Stomach (tissue), 9 donors: ENCODE data around the gene SEC31B. TPM values are rescaled to one million over a fixed set of nuclear protein-coding genes. Genes with fewer than 3 reads are reported as not detected.

Source experiments
- DNase-seq, 2 donors: peaks; one replicate each; pipeline versions ENCODE4 v3.0.0 to v3.0.0-alpha.2; 2013 to 2019
- H3K27ac ChIP-seq, 5 donors: fragments of 200-600 bp in 4 of 5; sonication (generic) in 4 of 5; one replicate each; pipeline ENCODE4 v1.5.1; 2013 to 2019; ENCODE audit warnings: mild to moderate bottlenecking in 1 of 5, moderate library complexity in 1 of 5
- H3K27me3 ChIP-seq, 3 donors: fragments of 200-600 bp; sonication (generic); one replicate each; pipeline ENCODE4 v1.5.1; 2017 to 2019; ENCODE audit warnings: mixed run types in 1 of 3
- H3K36me3 ChIP-seq, 4 donors: fragments of 200-600 bp; sonication (generic); 1 replicate in 3 of 4; 2 replicates in 1 of 4; pipeline ENCODE4 v1.5.1; 2016 to 2019
- H3K4me1 ChIP-seq, 4 donors: fragments of 200-600 bp; sonication (generic); one replicate each; pipeline ENCODE4 v1.5.1; 2016 to 2019
- H3K4me3 ChIP-seq, 4 donors: fragments of 200-600 bp; sonication (generic) in 3 of 4; one replicate each; pipeline ENCODE4 v1.5.1; 2016 to 2019; ENCODE audit warnings: mild to moderate bottlenecking in 1 of 4
- H3K9me3 ChIP-seq, 4 donors: fragments of 200-600 bp; sonication (generic); one replicate each; pipeline ENCODE4 v1.5.1; 2016 to 2019
- CTCF ChIP-seq, 7 experiments: fragments of 450-650 bp in 4 of 7; fragments of 200-600 bp in 3 of 7; sonication (generic) in 3 of 7; IDR thresholded peaks; one replicate each; pipeline ENCODE4 v1.5.1; 2016 to 2019; ENCODE audit warnings: antibody characterized with exemption in 7 of 7, control low read depth in 2 of 7, mild to moderate bottlenecking in 1 of 7
- EP300 ChIP-seq: sonication (generic); formaldehyde crosslinking; IDR thresholded peaks from one replicate; pipeline ENCODE4 v1.6.1; 2017; ENCODE audit warnings: antibody characterized with exemption
- POLR2A ChIP-seq, 4 donors: fragments of 450-650 bp; IDR thresholded peaks; one replicate each; pipeline ENCODE4 v1.6.1; 2016; ENCODE audit warnings: antibody characterized with exemption in 4 of 4, control low read depth in 2 of 4, mild to moderate bottlenecking in 1 of 4, moderate library complexity in 1 of 4
- POLR2AphosphoS5 ChIP-seq, 3 donors: sonication (generic); formaldehyde crosslinking; IDR thresholded peaks; one replicate each; pipeline ENCODE4 v1.6.1; 2016; ENCODE audit warnings: antibody characterized with exemption in 3 of 3
- WGBS, 5 donors: extraction: QIAGEN DNeasy Blood & Tissue Kit in 3 of 5; methylation state at CpG; one replicate each; pipeline versions ENCODE4 v1.1.5 to v1.1.7; 2013 to 2018; 5-methylcytosine and 5-hydroxymethylcytosine counted together
- intact Hi-C: fragments of 100-400 bp; cut with DNase I; formaldehyde crosslinking; loops from one replicate; pipeline ENCODE4 v1.15.1; 2023; ENCODE audit warnings: low total_unique reads
- polyA plus RNA-seq, 3 donors: library from polyadenylated mRNA; stranded (reverse); fragments of 200-250 nt; gene quantifications; one replicate each; pipeline ENCODE4 v1.2.3, GENCODE V29; 2013
- total RNA-seq, 5 donors: library from RNA; depleted of rRNA; stranded (reverse); fragments of >200 nt; gene quantifications; one replicate each; pipeline versions ENCODE4 v1.1.0 to v1.2.3, GENCODE V29; 2014 to 2016
- donor health status: healthy with polysubstance abuse.
- donor health status: Bipolar disorder and iron deficiency.
- donor health status: healthy.

Gene SEC31B
- total and polyA plus RNA-seq, 8 donors, result 0.68 to 47.4 (median 8.5) TPM

- Histone ChIP-seq H3K36me3 (peaks cover 27 to 30% (median 29%) of the 10 kb centered on the region in 4 donors), H3K27ac (peak within 1 kb of the TSS; percentile 68 to 90 (median 84)), H3K9me3 (no peaks in the 10 kb centered on the region), H3K4me1 (peaks cover 10 to 33% (median 25%) of the 10 kb centered on the region in 4 donors), H3K27me3 (no peaks in the 10 kb centered on the region), H3K4me3 (peak within 1 kb of the TSS; percentile 82 to 100 (median 90))
- DNase-seq, result peak; percentile 92 to 96
- WGBS, 5 donors, result 0 to 1% (median 1%) methylated on average over 43 of the region's 43 CpGs
- peak; percentile 78 to 95 (median 92) for TF ChIP-seq POLR2AphosphoS5 (IDR thresholded peaks at IDR 0.05)
- TF ChIP-seq CTCF (IDR thresholded peaks at IDR 0.05), result peak in 1 of 7 experiments; percentile 15
- no peak for TF ChIP-seq POLR2A (IDR thresholded peaks at IDR 0.05)
- intact Hi-C loops, result no loop called here
Measured at GRCh38 chr10:100529475-100530298, 10.0 kb upstream of the SEC31B start, which contains the start of gene NDUFB8. TSS of gene NDUFB8 (minus strand) at chr10:100529871. CDS start at chr10:100529851, 20 bp downstream.

GRCh38 chr10:100528921-100529474 lies 9.3 kb upstream of the SEC31B start:
- Histone ChIP-seq H3K4me1 (peaks cover 10 to 31% (median 25%) of the 10 kb centered on the region in 4 donors), H3K9me3 (no peaks in the 10 kb centered on the region), H3K27ac (peak overlapping the region; percentile 68 to 90 (median 84)), H3K4me3 (peak overlapping the region; percentile 82 to 100 (median 90)), H3K36me3 (peaks cover 33 to 37% (median 36%) of the 10 kb centered on the region in 4 donors), H3K27me3 (no peaks in the 10 kb centered on the region)
- 1 to 2% (median 1%) methylated on average over 18 of the region's 18 CpGs for WGBS, 5 donors
- DNase-seq, result peak in 1 of 2 donors; percentile 38
- intact Hi-C loops, result no loop called here
- TF ChIP-seq EP300 (no peak), POLR2A (IDR thresholded peaks at IDR 0.05) (no peak), CTCF (IDR thresholded peaks at IDR 0.05) (no peak), POLR2AphosphoS5 (IDR thresholded peaks at IDR 0.05) (no peak)

- peak overlapping the region; percentile 82 to 100 (median 90) for H3K4me3 ChIP-seq
- WGBS, 5 donors, result 52 to 58% (median 54%) methylated on average over 7 of the region's 7 CpGs
Measured at GRCh38 chr10:100528123-100528886, 8.6 kb upstream of the SEC31B start.

More at GRCh38 chr10:100528123-100528886, 8.6 kb upstream of the SEC31B start:
- Histone ChIP-seq H3K27ac (peak overlapping the region in 3 of 5 donors; percentile 84 to 90 (median 88)), H3K4me1 (peaks cover 10 to 31% (median 25%) of the 10 kb centered on the region in 4 donors), H3K27me3 (no peaks in the 10 kb centered on the region), H3K36me3 (peaks cover 38 to 44% (median 43%) of the 10 kb centered on the region in 4 donors), H3K9me3 (no peaks in the 10 kb centered on the region)
- intact Hi-C loops, result no loop called here
- DNase-seq, result no peak
- TF ChIP-seq CTCF (IDR thresholded peaks at IDR 0.05) (no peak), POLR2A (IDR thresholded peaks at IDR 0.05) (no peak), POLR2AphosphoS5 (IDR thresholded peaks at IDR 0.05) (no peak)
